NCI-H226 (cell line): ENCODE results near the gene PEDS1.
A peak's percentile ranks its signal among the peaks of the same experiment; 100 is the strongest.

Experiments used
- DNase-seq: peaks from one replicate; pipeline ENCODE4 v3.0.0-alpha.2; 2015

PEDS1 gene

DNA sequence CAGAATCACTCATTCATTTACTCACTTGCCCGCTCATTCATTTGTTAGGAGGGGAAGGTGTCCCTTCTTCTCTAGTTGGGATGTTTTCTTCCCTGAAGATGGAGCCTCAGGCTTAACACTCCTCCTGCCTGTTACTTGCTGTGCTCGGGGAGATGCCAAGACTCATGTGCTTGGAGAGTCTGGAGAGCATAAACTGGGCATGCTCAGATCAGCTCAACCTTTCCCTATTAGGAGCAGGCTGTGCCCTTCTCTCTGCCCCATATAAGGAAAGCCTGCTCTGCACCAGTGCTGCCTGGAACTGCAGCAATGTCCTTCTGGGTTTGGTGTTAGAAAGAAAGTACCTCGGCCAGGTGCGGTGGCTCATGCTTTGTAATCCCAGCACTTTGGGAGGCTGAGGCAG, 22.5 kb downstream of the PEDS1 start:
- DNase-seq = no peak

DNA sequence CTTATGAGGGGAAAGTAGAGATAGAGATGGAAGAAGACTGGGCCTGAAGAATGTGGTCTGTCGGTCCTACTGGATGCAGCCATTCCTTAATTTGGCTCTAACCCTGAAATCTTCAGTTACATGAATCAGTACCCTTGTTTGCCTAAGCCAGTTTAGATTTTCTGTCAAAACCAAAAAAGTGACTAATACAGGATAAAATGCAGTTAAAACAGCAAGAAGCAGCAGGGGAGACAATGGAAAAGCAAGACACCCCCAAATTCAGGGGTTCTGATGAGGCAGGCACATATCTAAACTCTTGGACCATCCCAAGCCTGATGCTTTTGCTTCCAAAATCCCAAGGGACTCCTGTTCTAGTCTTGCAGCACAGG, 23.2 kb downstream of the PEDS1 start:
- DNase-seq = no peak

DNA sequence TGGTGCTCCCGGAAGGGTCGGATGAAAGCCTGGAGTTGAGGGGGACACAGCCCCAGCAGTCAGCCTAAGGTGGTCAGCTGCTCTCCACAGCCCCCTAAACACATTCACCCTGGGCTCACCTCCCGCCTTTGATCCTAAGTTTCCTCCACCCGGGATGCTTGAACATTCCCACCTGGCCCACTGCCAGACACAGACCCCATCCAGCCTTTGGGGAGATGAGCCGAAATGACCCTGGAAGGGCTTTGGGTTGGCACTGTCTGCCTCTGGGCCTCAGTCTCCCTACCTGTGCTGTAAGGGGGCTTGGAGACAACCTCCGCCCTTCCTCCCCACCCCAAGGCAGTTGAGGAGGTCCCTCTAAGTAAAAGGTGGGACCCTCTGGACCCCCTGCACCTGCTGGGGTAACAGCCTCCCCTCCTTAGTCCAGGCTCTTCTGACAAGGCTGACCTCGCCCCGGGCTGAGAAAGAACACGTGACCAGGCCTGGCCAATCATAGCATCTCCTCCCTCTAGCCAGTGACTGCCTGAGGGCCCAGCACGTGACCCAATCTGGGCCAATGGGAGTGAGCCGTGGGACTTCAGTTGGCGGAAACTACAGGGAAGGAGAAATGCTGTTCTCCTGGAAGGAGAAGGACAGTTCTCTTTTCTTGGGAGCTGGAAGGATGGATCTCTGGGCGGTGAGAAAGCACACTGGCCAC, 23.7 kb downstream of the PEDS1 start:
- DNase-seq = peak; percentile 34

DNA sequence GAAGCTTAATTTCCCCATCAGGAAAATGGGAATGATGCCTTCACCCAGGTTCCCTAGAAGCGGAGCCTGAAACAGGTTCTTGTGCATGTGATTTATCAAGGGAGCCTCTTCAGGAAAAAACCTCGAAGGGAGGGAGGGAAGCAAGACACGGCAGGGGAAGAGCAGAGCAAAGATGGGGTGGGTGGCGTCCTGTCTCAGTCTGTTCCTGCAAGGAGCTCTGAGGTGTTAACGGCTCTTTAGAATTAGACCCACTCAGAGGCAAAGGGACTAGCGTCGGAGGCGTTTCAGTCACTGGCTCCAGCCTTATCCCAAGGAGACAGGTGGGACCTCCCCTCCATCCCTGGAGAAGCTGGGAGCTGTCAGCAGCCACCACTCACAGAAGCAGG, 25.0 kb downstream of the PEDS1 start:
- DNase-seq = no peak

DNA sequence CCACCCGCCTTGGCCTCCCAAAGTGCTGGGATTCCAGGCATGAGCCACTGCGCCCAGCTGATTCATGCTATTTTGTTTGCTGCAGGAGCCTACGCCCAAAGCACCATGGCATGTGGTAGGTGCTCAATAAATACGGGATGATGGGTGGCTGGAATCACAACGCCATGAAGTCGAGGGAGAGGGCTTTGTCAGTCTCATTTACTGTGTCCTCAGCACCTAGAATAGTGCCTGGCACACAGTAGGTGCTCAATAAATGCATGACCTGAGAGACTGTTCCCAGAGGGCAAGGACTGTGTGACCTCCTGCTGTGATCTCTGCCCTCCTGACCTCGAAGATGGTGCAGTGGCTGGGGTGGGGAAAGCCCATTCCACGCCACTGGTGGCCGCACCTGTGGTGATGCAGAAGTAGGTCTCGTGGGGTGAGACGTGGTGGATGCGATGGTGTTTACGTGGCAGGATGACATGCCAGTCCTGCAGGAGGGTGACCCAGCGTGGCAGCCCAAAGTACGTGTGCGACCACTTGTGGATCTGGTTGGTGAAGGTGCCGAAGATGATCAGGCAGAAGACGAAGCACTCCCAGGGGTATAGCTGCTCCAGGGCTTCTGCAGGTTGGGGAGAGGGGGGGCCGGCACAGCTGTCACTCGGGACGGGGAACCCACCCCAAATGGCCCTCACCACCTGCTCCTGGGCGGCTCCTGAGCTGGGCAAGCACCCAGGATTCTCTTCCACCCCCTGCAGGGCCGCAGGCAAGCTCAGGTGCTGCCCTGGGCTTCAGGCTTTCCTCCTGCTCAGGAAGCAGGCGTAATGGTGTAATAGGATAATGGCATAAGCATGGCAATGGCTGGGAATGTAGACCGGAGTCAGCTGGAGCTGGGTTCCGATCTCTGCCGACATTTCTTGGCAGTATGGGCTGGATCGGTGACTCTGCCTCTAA, 25.7 kb downstream of the PEDS1 start:
- no peak for DNase-seq

DNA sequence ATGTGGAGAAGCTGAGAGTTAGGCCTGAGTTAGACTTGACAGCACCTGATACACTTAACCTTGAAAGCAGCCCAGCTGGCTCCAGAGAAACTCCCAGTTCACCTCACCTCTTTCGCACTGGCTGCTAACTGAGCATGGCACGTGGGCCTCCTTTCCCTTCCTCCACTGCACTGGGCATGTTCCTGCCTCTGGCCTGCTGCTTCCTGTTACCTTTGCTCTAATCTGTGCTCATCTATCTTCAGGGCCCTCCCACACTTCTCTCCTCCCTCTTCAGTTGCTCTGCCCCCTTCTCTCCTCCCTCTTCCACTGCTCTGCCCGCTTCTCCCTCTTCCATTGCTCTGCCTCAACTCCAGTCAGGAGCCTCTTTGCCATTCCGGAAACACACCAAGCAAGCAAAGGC, 26.9 kb downstream of the PEDS1 start:
- DNase-seq = peak; percentile 67

DNA sequence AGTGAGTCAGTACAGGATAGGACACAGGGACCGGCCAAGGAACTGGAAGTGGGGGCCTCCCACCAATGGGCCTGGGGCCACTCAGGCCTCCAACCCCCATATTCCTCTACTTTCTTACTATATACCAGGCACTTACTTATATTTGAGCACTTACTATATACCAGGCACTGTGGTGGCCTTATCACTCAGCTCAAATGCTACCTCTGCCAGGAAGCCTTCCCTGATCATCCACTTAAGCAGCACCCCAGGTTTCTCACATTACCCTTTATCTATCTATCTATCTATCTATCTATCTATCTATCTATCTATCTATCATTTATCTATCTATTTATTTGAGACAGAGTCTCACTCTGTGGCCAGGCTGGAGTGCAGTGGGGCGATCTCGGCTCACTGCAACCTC, 28.2 kb downstream of the PEDS1 start:
- no peak for DNase-seq

DNA sequence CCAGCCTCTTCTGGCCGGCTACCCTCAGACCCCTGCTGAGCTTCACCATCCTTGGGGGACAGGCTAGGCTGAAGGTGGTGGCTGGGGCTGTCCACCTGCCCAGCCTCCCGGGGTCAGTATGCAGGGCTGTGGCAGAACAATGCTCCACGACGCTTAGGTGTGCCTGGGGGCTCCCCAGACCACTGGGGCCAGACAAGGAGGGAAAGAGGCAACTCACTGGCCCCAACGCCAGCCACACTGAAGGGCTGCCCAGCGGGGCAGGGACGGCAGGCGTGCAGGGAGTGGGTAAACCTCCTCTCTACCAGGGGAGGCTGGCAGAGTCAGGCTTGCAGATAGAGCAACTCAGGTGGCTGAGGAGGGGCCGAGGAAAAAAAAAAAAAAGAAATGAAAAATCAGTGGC, 29.0 kb downstream of the PEDS1 start:
- DNase-seq = no peak

DNA sequence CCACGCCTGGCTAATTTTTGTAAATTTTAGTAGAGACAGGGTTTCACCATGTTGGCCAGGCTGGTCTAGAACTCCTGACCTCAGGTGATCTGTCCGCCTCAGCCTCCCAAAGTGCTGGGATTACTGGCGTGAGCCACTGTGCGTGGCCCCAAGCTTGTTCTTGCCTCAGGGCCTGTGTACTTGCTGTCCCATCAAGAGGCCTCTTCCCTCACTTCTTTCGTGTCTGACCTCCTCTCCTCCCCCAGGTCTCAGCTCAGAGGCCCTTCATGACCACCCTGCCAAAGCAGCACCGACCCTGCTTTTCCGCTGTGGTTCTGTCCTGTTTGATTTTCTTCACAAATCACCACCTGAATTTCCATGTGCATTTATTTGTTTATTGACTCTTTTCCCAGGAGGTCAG, 30.1 kb downstream of the PEDS1 start:
- no peak for DNase-seq

DNA sequence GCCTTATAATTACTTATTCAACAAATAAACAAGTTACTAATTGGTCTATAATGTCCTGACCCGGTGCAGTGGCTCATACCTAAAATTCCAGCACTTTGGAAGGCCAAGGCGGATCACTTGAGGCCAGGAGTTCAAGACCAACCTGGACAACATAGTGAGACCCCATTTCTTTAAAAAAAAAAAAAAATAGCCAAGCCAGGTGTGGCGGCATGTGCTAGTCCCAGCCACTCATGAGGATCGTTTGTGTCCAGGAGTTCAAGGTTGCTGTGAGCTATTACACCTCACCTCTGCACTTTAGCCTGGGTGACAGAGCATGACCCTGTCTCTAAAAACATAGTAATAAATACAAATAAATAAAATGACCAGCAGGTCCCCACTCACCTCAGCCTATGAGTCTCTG, 30.8 kb downstream of the PEDS1 start:
- DNase-seq = no peak

DNA sequence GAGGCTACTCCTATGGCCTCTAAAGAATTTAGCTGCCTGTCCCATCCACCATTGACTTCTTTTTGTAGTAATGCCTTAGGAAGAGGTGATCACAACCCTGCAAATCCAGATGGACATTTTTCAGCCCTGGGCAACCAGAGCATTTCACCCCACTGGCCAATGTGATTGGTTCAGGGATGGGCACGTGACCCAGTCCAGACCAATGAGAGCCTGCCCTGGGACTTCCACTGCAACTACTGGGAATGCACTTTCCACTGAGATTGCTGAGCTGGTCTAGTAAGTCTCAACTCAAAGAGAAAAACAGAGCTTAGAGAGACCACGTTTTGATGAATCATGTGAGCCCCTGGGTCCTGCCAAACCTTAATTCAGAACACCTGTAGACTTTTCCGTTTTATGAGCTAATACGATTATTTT, 31.7 kb downstream of the PEDS1 start:
- DNase-seq = no peak

DNA sequence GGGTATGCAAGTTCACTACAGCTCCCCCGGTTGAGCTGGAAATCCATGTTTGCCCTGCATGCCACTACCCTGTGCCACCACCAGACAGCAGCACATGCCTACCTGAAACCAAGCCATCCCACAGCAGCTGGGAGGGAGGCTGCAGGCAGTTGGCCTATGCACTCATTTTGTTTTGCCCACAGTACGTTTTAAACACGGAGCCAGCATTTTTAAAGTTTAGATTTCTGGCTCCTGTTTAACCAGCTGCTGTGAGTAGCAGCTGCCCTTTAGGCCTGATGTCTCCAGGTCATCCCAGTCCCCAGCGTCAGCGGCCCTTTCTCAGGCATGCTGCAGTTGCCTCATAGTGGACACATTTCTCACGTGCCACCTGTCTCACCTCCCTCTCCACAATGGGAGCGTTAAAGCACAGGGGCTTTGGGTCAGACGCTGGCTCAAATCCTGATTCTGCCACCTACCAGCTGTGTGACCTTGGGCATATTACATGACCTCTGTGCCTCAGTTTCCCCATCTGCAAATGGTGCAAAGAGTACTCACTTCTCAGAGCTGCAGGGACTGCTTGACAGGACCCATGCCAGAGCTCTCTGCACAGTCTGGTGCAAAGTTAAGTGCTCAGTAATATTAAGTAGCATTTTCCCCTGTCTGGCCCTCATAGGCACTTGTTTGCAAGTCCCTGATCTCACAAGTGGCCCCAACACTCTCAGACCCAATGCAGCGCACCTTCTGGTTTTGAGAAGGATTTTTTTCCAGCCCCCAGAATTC, 32.4 kb downstream of the PEDS1 start:
- peak; percentile 36 for DNase-seq

DNA sequence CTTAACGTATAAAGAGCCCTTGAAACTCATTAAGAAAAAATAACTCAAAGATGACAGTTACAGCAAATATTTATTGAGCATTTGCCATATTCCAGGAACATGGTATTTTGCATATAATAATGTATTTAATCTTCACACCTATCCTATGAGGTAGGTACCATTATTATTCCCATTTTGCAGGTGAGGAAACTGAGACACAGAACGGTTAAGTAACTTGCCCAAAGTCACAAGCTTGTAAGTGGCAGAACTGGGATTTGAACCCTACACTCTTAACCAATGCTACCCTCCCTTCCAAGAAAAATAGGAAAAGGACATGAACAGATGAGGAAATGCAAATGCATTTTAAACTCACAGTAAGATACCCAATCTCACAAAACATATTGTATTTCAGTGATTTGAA, 35.3 kb downstream of the PEDS1 start:
- no peak for DNase-seq

DNA sequence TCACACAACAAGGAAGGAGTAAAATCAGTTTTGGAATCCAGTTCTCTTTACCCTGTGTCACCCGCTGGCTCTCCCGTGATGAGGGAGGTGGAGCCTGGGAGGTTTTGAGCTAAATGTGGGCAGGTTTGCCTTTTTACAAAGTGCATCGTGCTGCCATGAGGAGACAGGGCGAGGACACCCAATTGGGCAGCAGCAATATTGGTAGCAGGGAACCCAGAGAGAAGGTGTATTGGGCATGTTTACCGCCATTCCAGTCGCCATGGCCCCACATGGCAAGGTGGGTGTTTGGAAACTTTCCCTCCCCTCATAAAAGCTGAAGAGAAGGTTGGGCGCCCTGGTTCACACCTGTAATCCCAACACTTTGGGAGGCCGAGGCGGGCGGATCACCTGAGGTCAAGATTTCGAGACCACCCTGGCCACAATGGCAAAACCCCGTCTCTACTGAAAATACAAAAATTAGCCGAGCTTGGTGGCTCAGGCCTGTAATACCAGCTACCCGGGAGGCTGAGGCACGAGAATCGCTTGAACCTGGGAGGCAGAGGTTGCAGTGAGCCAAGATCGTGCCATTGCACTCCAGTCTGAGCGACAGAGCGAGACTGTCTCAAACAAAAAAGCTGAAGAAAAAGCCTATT, 37.0 kb downstream of the PEDS1 start:
- no peak for DNase-seq

DNA sequence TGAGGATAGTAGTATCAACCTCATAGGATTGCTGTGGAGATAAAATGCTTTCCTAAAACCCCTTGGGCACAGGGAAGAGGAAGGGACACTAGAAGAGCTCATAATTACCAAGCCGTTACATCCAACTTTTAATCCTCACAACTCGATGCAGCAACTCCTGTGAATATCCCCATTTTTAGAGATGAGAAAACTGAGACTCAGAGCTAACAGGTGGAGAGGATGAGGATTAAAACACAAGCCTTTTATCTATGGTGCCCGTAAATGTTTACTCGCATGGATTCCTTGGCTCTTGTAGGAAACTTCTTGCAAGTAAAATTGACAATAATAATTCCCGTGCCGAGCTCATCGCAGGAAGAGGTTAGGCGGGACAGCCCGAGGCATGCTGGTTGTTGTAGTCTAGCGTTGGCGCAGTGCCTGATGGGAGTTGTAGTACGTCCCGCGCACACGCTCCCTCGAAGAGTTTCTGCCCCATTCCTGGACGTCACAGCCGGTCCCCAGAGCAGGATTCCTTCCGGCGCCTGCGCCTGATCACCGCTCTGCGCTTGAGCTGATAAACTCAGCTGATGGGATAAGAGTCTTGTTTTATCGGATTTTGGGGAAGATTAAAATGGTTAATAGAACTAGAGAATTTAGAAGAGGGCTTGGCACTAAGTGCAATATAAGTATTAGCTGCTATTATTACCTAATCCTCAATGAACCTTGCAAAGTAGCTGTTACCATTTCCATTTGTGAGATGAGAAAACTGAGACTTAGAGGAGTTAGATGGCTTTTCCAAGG, 37.7 kb downstream of the PEDS1 start:
- peak; percentile 92 for DNase-seq

DNA sequence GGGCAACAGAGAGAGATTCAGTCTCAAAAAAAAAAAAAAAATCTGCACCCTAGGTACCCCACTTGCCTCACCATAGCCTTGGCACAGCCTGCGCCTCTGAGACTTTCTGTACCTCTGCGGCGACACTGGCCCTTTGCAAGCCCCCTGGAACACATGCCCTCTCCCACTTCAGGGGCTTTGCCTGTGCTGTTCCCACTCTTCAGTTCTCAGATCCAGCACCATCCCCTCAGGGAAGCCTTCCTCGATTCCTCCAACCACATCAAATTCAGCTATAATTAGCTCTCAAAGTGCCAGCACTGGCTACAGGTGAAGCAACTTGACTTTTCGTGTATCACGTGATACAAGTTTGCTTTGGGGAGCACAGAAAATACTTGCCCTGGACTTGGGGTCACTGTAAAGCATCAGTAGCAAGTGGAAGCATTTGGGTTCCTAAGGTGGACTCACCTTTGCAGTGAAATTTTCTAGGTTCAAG, 38.4 kb downstream of the PEDS1 start:
- no peak for DNase-seq

DNA sequence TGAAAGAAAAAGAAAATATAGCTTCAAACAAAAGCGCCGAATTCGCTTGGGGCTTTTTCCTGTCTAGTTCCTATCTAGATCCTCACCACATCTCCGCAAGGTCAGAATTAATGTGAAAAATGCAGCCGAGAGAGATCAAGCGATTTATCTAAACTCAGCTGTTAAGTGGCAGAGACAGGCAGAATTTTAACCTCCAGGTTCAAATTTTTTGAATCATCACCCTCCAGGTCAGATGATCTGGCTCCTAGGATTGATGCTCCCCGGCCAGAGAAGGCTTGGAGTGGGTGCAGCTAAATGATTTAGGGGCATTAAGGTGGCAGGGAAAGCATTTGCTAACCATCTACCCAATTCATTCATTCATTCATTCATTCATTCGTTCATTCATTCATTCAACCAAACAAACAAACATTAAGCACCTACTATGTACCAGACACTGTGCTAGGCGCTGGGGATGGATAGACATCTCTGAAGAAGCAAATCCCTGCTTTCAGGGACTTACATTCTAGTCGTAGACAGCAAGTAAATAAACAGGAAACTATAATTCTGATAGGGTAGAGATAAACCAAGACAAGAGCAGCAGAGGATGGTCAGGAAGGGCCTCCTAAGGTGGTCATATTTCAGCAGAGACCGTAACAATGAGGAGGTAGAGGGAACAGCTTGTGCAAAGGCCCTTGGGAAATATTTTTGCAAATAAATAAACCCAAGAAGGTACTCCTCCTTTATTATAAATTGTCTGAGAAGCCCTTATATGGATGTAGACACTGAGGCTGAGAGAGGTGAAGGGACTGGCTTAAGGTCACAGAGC, 39.9 kb downstream of the PEDS1 start:
- DNase-seq = no peak

DNA sequence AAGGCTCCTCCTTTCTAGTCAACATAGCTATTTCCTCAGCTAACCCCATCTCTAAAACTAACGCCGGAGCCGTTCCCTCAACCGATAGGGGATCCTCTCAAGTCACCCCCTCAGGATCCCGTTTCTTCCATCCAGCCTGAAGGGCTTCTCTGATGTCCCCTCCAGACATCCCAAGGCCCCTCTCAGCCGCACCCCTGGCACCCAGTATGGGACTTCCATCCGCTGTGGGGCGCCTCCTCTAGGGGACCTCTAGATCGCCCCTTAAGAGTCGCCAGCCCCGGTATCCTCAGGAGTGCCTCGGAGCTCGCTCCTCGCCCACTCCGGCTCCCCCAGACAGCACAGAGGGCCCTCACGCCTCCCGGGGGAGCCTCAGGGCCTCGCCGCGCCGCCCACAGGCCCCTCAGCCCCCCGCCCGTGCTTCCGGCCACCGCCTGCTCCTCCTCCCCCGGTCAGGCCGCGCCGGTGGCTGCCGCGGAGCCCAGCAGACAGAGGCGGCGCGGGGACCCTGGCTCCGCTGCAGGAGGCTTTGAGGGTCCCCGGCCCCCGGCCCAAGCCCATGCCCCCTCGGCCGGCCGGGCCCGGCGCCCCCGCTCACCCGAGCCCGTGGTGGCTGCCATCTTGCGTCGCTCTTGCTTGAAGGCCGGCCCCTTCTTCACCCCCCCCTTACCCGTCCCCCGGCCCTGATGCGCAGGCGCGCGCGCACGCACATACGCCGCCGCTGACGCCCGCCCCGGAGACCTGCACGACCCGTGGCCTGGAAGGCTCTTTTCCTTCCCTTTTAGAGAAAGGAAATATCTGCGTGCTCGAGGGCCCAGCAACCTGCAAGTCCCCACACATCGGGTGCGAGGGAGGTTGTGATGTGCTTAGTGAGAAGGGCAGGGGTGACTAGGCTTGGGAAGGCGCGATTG, 40.8 kb downstream of the PEDS1 start, which contains the start of gene UBE2V1:
UBE2V1 (minus strand) TSS at position 639 of the 908 bp plus-strand sequence; CDS start at position 617, 22 bp downstream.
- DNase-seq = peak; percentile 78

DNA sequence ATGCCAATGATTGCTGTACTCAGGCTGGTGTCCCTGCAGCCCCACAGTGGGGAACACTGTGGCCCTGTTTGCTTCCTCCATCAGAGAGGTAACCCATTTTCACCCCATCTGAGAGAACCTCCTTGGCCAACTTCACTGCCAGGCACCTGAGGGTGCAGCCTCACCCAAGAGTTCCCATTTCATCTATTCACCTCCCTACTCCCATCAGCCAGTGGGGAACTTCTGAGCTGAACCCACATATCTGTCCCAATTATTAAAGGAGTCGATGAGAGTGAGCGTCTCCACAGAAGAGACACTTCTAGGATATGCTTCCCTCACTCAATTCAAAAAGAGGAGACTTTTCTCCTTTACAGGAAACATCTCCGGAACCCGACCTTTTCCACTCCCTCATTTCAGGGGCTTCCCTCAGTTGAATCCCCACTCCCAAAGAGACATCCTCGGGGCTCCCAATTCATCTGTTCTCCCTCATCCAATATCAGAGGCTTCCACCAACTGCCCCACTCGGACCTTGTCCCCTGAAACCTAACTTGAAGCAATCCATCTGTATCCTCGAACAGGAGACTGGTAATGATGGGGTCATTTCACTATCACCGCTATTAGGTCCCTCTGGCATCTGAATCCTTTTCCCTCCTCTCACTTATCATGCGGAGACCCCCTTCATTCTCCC, 41.6 kb downstream of the PEDS1 start:
- no peak for DNase-seq
